Endothelial cell of umbilical vein (primary cell): Measurements from ENCODE around the gene NFATC2. TPM values are rescaled to one million over a fixed set of nuclear protein-coding genes. Genes with fewer than 3 reads are reported as not detected.

ENCODE experiments used
- BruUV-seq: library from RNA; stranded (reverse); fragments of 400-500 nt; replicated peaks from 2 replicates; lab custom pipeline; 2021; lab: Mats Ljungman, UMichigan
- CTCF ChIA-PET: fragments of 300-600, 350-600 bp; sonication (Branson Sonifier 250); formaldehyde crosslinking; loops from one replicate; lab custom pipeline; 2021; ENCODE audit warnings: antibody characterized with exemption, inconsistent platforms; lab: Charles Lee
- POLR2A ChIA-PET: fragments of 300-600, 350-600 bp; sonication (Branson Sonifier 250); formaldehyde crosslinking; loops from one replicate; lab custom pipeline; 2021; ENCODE audit warnings: antibody characterized with exemption, inconsistent platforms; lab: Charles Lee
- DNase-seq: peaks from one replicate; pipeline ENCODE4 v3.0.0-alpha.2; 2011; ENCODE audit warnings: low read depth, low spot score
- FAIRE-seq: peaks from 2 replicates; lab custom pipeline; 2011; peaks lifted over from hg19 to GRCh38; lab: Jason Lieb, UNC
- H2AFZ ChIP-seq: 2 replicates; pipeline ENCODE4 v1.6.0; 2012; ENCODE audit warnings: low read depth, low read length, control low read depth, inconsistent platforms
- H3K27ac ChIP-seq: 2 replicates; pipeline ENCODE4 v1.5.1; 2011; ENCODE audit warnings: low read depth, mild to moderate bottlenecking, control low read depth, low read length, moderate library complexity; ENCODE audit not compliant: insufficient read depth
- H3K27me3 ChIP-seq, 2 experiments: 2 replicates each; pipeline versions ENCODE4 v1.6.0 to v1.6.1; 2011; ENCODE audit warnings: low read length in 2 of 2, mixed read lengths in 1 of 2; ENCODE audit not compliant: control insufficient read depth in 2 of 2, insufficient read depth in 2 of 2
- H3K36me3 ChIP-seq, 2 experiments: 2 replicates in 1 of 2; 3 replicates in 1 of 2; pipeline ENCODE4 v1.5.1; 2011; ENCODE audit warnings: low read length in 2 of 2, mild to moderate bottlenecking in 1 of 2, moderate library complexity in 1 of 2; ENCODE audit not compliant: control insufficient read depth in 2 of 2, insufficient read depth in 2 of 2; ENCODE audit errors: extremely low read depth in 1 of 2
- H3K4me1 ChIP-seq: 3 replicates; pipeline ENCODE4 v1.5.1; 2011; ENCODE audit warnings: mild to moderate bottlenecking, low read length; ENCODE audit not compliant: control insufficient read depth, insufficient read depth; ENCODE audit errors: extremely low read depth
- H3K4me2 ChIP-seq: 2 replicates; pipeline ENCODE4 v1.6.1; 2011; ENCODE audit warnings: low read length, control low read depth, mixed read lengths; ENCODE audit not compliant: insufficient read depth
- H3K4me3 ChIP-seq, 3 experiments: fragments of 200-600 bp in 1 of 3; sonication (generic), shearing (Covaris generic) in 1 of 3; replicated peaks in 1 of 3; 2 replicates each; pipeline ENCODE4 v1.5.1; 2011 to 2016; ENCODE audit warnings: control low read depth in 3 of 3, low read length in 3 of 3, mild to moderate bottlenecking in 2 of 3, inconsistent platforms in 1 of 3, low read depth in 1 of 3, moderate library complexity in 1 of 3; ENCODE audit not compliant: insufficient read depth in 1 of 3
- H3K79me2 ChIP-seq: 2 replicates; pipeline ENCODE4 v1.6.0; 2012; ENCODE audit warnings: low read length, inconsistent platforms; ENCODE audit not compliant: control insufficient read depth, insufficient read depth
- H3K9ac ChIP-seq: replicated peaks from 2 replicates; pipeline ENCODE3; 2011; ENCODE audit warnings: low read length, control low read depth; ENCODE audit not compliant: insufficient read depth; ENCODE audit errors: extremely low read depth
- H3K9me1 ChIP-seq: replicated peaks from 3 replicates; pipeline ENCODE4 v1.6.0; 2011; ENCODE audit warnings: mild to moderate bottlenecking, low read length; ENCODE audit not compliant: control insufficient read depth, insufficient read depth; ENCODE audit errors: extremely low read depth
- H3K9me3 ChIP-seq: replicated peaks from 2 replicates; pipeline ENCODE4 v1.5.1; 2012; ENCODE audit warnings: low read length, inconsistent platforms; ENCODE audit not compliant: control insufficient read depth, insufficient read depth
- H4K20me1 ChIP-seq: replicated peaks from 2 replicates; pipeline ENCODE3; 2011; ENCODE audit warnings: mild to moderate bottlenecking, low read length; ENCODE audit not compliant: control insufficient read depth, insufficient read depth; ENCODE audit errors: extremely low read depth
- EZH2 ChIP-seq: IDR thresholded peaks from 2 replicates; pipeline ENCODE4 v1.6.1; 2012; ENCODE audit warnings: borderline replicate concordance, low read depth, mild to moderate bottlenecking, moderate library complexity, low read length, inconsistent platforms; ENCODE audit not compliant: severe bottlenecking
- FOS ChIP-seq: IDR thresholded peaks from 2 replicates; pipeline ENCODE4 v1.6.1; 2011; ENCODE audit warnings: mild to moderate bottlenecking, low read length, moderate library complexity, borderline replicate concordance; ENCODE audit not compliant: insufficient read depth
- GATA2 ChIP-seq: IDR thresholded peaks from 2 replicates; pipeline ENCODE4 v1.7.0; 2011; ENCODE audit warnings: low read depth, mild to moderate bottlenecking, moderate library complexity, mixed read lengths, low read length; ENCODE audit not compliant: insufficient read length, insufficient read depth
- JUN ChIP-seq: IDR thresholded peaks from 2 replicates; pipeline ENCODE4 v1.6.1; 2011; ENCODE audit warnings: borderline replicate concordance, low read depth; ENCODE audit not compliant: insufficient read length, insufficient read depth
- MYC ChIP-seq: IDR thresholded peaks from one replicate; pipeline ENCODE4 v1.6.1; 2011; ENCODE audit warnings: mild to moderate bottlenecking, low read depth, low read length
- POLR2A ChIP-seq: IDR thresholded peaks from 2 replicates; pipeline ENCODE4 v1.6.1; 2012; ENCODE audit warnings: low read depth, mild to moderate bottlenecking, control low read depth, low read length
- POLR2AphosphoS5 ChIP-seq: IDR thresholded peaks from 2 replicates; pipeline ENCODE4 v1.6.1; 2012; ENCODE audit warnings: low read depth, mild to moderate bottlenecking, control low read depth, low read length, moderate library complexity; ENCODE audit not compliant: insufficient read depth
- dilution Hi-C: fragments of 300-500 bp; cut with MboI; formaldehyde crosslinking; loops from one replicate; pipeline ENCODE4 v1.15.0; 2019; ENCODE audit warnings: low sequenced_read_pairs; ENCODE audit not compliant: extremely low pct_ligation_motif_present
- intact Hi-C: fragments of 100-400 bp; cut with micrococcal nuclease; formaldehyde crosslinking; loops from one replicate; pipeline ENCODE4 v1.10.0; 2022
- polyA plus RNA-seq, 4 experiments: library from polyadenylated mRNA; depleted of rRNA in 3 of 4; stranded (reverse) in 3 of 4; unstranded in 1 of 4; fragments of >200 nt; gene quantifications; 2 replicates each; pipeline versions ENCODE4 v1.2.1 to v1.2.3, GENCODE V29; 2011 to 2012; ENCODE audit warnings: missing spikeins in 1 of 4
- total RNA-seq: library from RNA; stranded (reverse); gene quantifications from 2 replicates; pipeline ENCODE4 v1.2.3, GENCODE V29; 2021
- TF ChIP-seq, protein P1 (sequence below), 2 donors: IDR thresholded peaks; 1 replicate in 1 of 2; 2 replicates in 1 of 2; pipeline ENCODE4 v1.5.1; 2011; ENCODE audit warnings: low read length in 2 of 2, mild to moderate bottlenecking in 2 of 2, moderate library complexity in 2 of 2, control low read depth in 1 of 2, inconsistent platforms in 1 of 2, low read depth in 1 of 2; ENCODE audit not compliant: insufficient read depth in 1 of 2; ENCODE audit errors: extremely low read depth in 1 of 2
- TF ChIP-seq, protein P2 (sequence below): IDR thresholded peaks from 2 replicates; pipeline ENCODE4 v1.6.1; 2011; ENCODE audit not compliant: insufficient read depth, insufficient read length

NFATC2 gene
- total and polyA plus RNA-seq, 2 donors (not counting 3 experiments of a cell fraction or from before 2014, with no cell fraction given): 3.1 to 13.0 TPM

DNA sequence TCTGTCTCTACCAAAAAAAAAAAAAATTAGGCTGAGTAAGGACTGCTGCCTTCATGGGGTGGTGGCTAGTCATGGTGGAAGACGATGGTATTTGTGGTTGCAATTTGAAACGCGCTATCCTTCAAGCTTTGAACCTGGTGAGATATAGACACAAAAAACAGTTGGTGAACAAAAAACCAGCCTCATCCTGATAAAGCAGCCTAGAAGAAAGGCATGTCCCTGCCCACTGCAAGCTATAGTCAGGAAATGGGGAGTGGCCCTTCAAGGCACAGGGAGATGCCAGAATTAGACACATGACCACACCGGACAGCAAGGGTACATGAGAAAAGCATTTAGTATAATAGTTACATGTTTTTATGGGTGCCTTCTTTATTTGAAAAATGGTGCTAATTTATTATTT, 193.6 kb downstream of the NFATC2 start:
- no peaks in the 10 kb centered on the region for H3K9me1 ChIP-seq
- H2AFZ ChIP-seq: no peak overlapping the region
- dilution Hi-C loops (no loop called here), intact Hi-C loops (no loop called here)
- ChIA-PET POLR2A (no interaction called here), CTCF (interaction anchor here (0.7 to 2.6 kb wide), 3 partner anchors 12 to 362 kb away, joined by 3 to 14 read pairs (median 3); no protein-coding TSS in a partner anchor)
- H3K27me3 ChIP-seq: no peaks in the 10 kb centered on the region
- DNase-seq: no peak
- FAIRE-seq: no peak
- no peaks in the 10 kb centered on the region for H3K9me3 ChIP-seq
- no peak overlapping the region for H3K9ac ChIP-seq
- H3K4me3 ChIP-seq: no peak overlapping the region
- TF ChIP-seq FOS: no peak
- TF ChIP-seq, protein P1, sequence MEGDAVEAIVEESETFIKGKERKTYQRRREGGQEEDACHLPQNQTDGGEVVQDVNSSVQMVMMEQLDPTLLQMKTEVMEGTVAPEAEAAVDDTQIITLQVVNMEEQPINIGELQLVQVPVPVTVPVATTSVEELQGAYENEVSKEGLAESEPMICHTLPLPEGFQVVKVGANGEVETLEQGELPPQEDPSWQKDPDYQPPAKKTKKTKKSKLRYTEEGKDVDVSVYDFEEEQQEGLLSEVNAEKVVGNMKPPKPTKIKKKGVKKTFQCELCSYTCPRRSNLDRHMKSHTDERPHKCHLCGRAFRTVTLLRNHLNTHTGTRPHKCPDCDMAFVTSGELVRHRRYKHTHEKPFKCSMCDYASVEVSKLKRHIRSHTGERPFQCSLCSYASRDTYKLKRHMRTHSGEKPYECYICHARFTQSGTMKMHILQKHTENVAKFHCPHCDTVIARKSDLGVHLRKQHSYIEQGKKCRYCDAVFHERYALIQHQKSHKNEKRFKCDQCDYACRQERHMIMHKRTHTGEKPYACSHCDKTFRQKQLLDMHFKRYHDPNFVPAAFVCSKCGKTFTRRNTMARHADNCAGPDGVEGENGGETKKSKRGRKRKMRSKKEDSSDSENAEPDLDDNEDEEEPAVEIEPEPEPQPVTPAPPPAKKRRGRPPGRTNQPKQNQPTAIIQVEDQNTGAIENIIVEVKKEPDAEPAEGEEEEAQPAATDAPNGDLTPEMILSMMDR (IDR thresholded peaks at IDR 0.05; ENCODE audit: extremely low read depth in 1 of 2, insufficient read depth in 1 of 2, low read depth in 1 of 2, low read length in 2 of 2): no peak
- TF ChIP-seq, protein P2, sequence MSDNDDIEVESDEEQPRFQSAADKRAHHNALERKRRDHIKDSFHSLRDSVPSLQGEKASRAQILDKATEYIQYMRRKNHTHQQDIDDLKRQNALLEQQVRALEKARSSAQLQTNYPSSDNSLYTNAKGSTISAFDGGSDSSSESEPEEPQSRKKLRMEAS: no peak
- TF ChIP-seq POLR2A: no peak
- H3K79me2 ChIP-seq: no peaks in the 10 kb centered on the region
- H4K20me1 ChIP-seq: no peaks in the 10 kb centered on the region
- H3K36me3 ChIP-seq: no peaks in the 10 kb centered on the region
- peaks cover 13% of the 10 kb centered on the region for H3K4me1 ChIP-seq
- no peak overlapping the region for H3K27ac ChIP-seq
- no peak overlapping the region for H3K4me2 ChIP-seq
- BruUV-seq: no TSS peak

DNA sequence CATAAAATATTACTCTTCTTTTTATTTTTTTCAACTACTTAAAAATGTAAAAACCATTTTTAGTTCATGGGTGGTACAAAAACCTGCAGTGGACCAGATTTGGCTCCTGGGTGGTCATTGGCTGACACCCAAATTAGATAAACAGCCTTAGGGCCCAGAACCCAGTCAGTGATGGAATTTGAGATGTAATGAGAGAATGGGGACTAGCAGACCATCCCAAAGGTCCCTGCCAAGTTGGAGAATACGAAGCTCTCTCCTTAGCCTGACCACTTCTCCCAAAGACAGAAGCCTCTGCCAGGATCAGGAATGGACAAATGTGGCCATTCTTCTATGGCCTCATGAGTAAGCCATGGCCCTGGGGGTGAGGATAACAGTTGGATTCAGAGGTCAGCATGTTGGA, 194.7 kb downstream of the NFATC2 start:
- dilution Hi-C loops: no loop called here
- CTCF ChIA-PET: interaction anchor here (1.1 kb wide), 1 partner anchor 360 kb away, joined by 3 read pairs; no protein-coding TSS in a partner anchor
- intact Hi-C loops: no loop called here
- POLR2A ChIA-PET: no interaction called here
- H3K9ac ChIP-seq: no peak overlapping the region
- H3K27ac ChIP-seq: no peak overlapping the region
- no peak for TF ChIP-seq FOS
- no peak for TF ChIP-seq MYC
- TF ChIP-seq, protein P2: no peak
- TF ChIP-seq, protein P1 (IDR thresholded peaks at IDR 0.05; ENCODE audit: extremely low read depth in 1 of 2, insufficient read depth in 1 of 2, low read depth in 1 of 2, low read length in 2 of 2): no peak
- TF ChIP-seq EZH2: no peak
- TF ChIP-seq POLR2A: no peak
- no peak for TF ChIP-seq POLR2AphosphoS5
- no peak for TF ChIP-seq JUN
- no peak for TF ChIP-seq GATA2
- no peak overlapping the region for H3K4me3 ChIP-seq
- H3K27me3 ChIP-seq: no peaks in the 10 kb centered on the region
- no peak overlapping the region for H2AFZ ChIP-seq
- no peak overlapping the region for H3K4me2 ChIP-seq
- DNase-seq (no peak), FAIRE-seq (no peak)
- no peaks in the 10 kb centered on the region for H4K20me1 ChIP-seq
- H3K9me3 ChIP-seq: no peaks in the 10 kb centered on the region
- H3K36me3 ChIP-seq: no peaks in the 10 kb centered on the region
- no peaks in the 10 kb centered on the region for H3K9me1 ChIP-seq
- H3K4me1 ChIP-seq: peaks cover 13% of the 10 kb centered on the region
- H3K79me2 ChIP-seq: no peaks in the 10 kb centered on the region
- BruUV-seq: no TSS peak
